ENCODE results near the gene C19orf81. TPM values are rescaled to one million over a fixed set of nuclear protein-coding genes. Genes with fewer than 3 reads are reported as not detected.
A peak's percentile ranks its signal among the peaks of the same experiment; 100 is the strongest.

The C19orf81 gene
- total RNA-seq, 1 donor from 2014 or later: 7.9 TPM

DNA sequence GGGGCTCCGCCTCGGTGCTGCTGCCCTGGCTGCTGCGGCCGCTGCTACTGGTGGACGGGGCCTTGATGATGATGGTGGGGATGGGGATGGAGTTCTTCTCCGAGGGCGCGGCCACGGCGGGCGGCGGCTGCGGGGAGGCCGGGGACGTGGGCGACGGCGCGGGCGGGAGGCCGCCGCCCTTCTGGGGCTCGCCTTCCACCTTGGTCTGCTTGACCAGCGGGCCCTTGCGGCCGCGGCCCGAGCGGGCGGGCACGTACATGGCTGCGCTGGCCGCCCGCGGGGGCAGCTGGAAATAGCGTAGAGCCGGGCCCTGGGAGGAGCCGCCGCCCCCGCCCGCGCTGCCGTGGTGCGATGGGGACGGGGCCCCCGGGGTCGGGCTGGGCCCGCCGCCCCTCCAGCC, 19.2 kb downstream of the C19orf81 start:
- Mint-ChIP-seq H3K4me1 (peaks cover 1% of the 10 kb centered on the region), H3K4me3 (no peak overlapping the region), H3K36me3 (ENCODE audit: low read depth) (no peaks in the 10 kb centered on the region), H3K9me3 (no peaks in the 10 kb centered on the region), H3K27ac (ENCODE audit: unreplicated experiment) (no peak overlapping the region), H3K27me3 (ENCODE audit: low read depth) (peaks cover 76% of the 10 kb centered on the region)
- DNase-seq (ENCODE audit: low read depth, low spot score): no peak
- TF ChIP-seq, protein P1, sequence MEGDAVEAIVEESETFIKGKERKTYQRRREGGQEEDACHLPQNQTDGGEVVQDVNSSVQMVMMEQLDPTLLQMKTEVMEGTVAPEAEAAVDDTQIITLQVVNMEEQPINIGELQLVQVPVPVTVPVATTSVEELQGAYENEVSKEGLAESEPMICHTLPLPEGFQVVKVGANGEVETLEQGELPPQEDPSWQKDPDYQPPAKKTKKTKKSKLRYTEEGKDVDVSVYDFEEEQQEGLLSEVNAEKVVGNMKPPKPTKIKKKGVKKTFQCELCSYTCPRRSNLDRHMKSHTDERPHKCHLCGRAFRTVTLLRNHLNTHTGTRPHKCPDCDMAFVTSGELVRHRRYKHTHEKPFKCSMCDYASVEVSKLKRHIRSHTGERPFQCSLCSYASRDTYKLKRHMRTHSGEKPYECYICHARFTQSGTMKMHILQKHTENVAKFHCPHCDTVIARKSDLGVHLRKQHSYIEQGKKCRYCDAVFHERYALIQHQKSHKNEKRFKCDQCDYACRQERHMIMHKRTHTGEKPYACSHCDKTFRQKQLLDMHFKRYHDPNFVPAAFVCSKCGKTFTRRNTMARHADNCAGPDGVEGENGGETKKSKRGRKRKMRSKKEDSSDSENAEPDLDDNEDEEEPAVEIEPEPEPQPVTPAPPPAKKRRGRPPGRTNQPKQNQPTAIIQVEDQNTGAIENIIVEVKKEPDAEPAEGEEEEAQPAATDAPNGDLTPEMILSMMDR (conservative IDR thresholded peaks at IDR 0.05): no peak

DNA sequence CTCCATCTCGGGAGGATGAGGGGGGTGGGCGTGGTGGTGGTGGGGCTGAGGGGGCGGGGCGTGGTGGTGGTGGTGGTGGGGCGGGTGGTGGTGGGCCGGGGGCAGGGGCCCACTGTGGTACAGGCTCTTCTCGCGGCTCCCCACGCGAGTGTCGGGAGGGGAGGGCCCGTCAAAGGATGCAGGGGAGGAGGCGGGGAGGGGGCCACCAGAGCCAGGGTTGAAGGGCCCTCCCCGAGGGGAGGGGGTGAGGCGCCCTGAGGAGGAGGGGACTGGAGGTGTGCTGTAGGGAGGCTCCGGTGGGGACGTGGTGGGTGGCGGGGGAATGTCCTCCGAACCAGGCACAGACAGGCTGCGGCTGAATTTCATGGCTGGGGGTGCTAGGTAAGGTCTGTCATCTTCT, 19.6 kb downstream of the C19orf81 start:
- H3K4me3 Mint-ChIP-seq: peak overlapping the region; percentile 51
- no peak for DNase-seq (ENCODE audit: low read depth, low spot score)
- no peak overlapping the region for H3K27ac Mint-ChIP-seq (ENCODE audit: unreplicated experiment)
- H3K36me3 Mint-ChIP-seq (ENCODE audit: low read depth): no peaks in the 10 kb centered on the region
- H3K4me1 Mint-ChIP-seq: no peaks in the 10 kb centered on the region
- TF ChIP-seq, protein P1 (conservative IDR thresholded peaks at IDR 0.05): no peak
- no peaks in the 10 kb centered on the region for H3K9me3 Mint-ChIP-seq
- H3K27me3 Mint-ChIP-seq (ENCODE audit: low read depth): peaks cover 77% of the 10 kb centered on the region

GRCh38 chr19:50669302-50670101, 20.3 kb downstream of the C19orf81 start:
- Mint-ChIP-seq H3K4me3 (peak overlapping the region; percentile 51), H3K27ac (ENCODE audit: unreplicated experiment) (no peak overlapping the region), H3K4me1 (no peaks in the 10 kb centered on the region), H3K36me3 (ENCODE audit: low read depth) (no peaks in the 10 kb centered on the region), H3K9me3 (no peaks in the 10 kb centered on the region), H3K27me3 (ENCODE audit: low read depth) (peaks cover 77% of the 10 kb centered on the region)
- TF ChIP-seq, protein P1 (conservative IDR thresholded peaks at IDR 0.05): peak; percentile 84
- DNase-seq (ENCODE audit: low read depth, low spot score): peak; percentile 51

DNA sequence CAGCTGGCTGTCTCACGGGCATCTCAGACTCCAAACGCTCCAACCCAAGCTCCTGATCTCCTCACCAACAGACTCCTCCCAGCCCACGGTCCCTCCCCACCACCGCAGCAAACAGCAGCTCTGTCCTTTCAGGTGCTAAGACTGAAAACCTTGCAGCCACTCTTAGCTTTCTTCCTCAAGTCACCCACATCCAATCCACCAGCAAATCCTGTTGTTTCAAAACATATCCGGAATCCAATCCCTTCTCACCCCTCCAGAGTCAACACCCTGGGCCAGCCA, 20.8 kb downstream of the C19orf81 start:
- DNase-seq (ENCODE audit: low read depth, low spot score): no peak
- Mint-ChIP-seq H3K4me1 (no peaks in the 10 kb centered on the region), H3K27me3 (ENCODE audit: low read depth) (peaks cover 72% of the 10 kb centered on the region), H3K4me3 (no peak overlapping the region), H3K27ac (ENCODE audit: unreplicated experiment) (no peak overlapping the region), H3K36me3 (ENCODE audit: low read depth) (no peaks in the 10 kb centered on the region), H3K9me3 (no peaks in the 10 kb centered on the region)
- TF ChIP-seq, protein P1 (conservative IDR thresholded peaks at IDR 0.05): no peak

GRCh38 chr19:50673118-50673517, 23.9 kb downstream of the C19orf81 start:
- H3K27ac Mint-ChIP-seq (ENCODE audit: unreplicated experiment): no peak overlapping the region
- no peak overlapping the region for H3K4me3 Mint-ChIP-seq
- H3K36me3 Mint-ChIP-seq (ENCODE audit: low read depth): no peaks in the 10 kb centered on the region
- peaks cover 76% of the 10 kb centered on the region for H3K27me3 Mint-ChIP-seq (ENCODE audit: low read depth)
- no peak for DNase-seq (ENCODE audit: low read depth, low spot score)
- no peaks in the 10 kb centered on the region for H3K4me1 Mint-ChIP-seq
- TF ChIP-seq, protein P1 (conservative IDR thresholded peaks at IDR 0.05): no peak
- H3K9me3 Mint-ChIP-seq: no peaks in the 10 kb centered on the region

Data from neural crest cell (in vitro differentiated cells).